Activated T-helper 17 cell treated with anti-CD3 and anti-CD28 coated beads, Interleukin-2, amount 50 U/mL, for 72 hours (primary cell): ENCODE measurements around the gene ASMT. TPM values are rescaled to one million over a fixed set of nuclear protein-coding genes. Genes with fewer than 3 reads are reported as not detected.

Source experiments
- ATAC-seq: fragments of 150-1000 bp; cut with Tn5 transposase; replicated peaks from 2 replicates; pipeline ENCODE4 v1.10.0; 2021; ENCODE audit warnings: mild to moderate bottlenecking, moderate library complexity
- H3K27ac Mint-ChIP-seq: one replicate; pipeline ENCODE4 v1.8.0; 2022; ENCODE audit warnings: mixed read lengths
- H3K27me3 Mint-ChIP-seq: one replicate; pipeline ENCODE4 v1.8.0; 2022; ENCODE audit warnings: mixed read lengths
- H3K36me3 Mint-ChIP-seq: one replicate; pipeline ENCODE4 v1.8.0; 2022; ENCODE audit warnings: low read depth, mild to moderate bottlenecking, mixed read lengths
- H3K4me1 Mint-ChIP-seq: one replicate; pipeline ENCODE4 v1.8.0; 2022; ENCODE audit warnings: mixed read lengths
- H3K4me3 Mint-ChIP-seq: one replicate; pipeline ENCODE4 v1.8.0; 2022; ENCODE audit warnings: mild to moderate bottlenecking, mixed read lengths
- H3K9me3 Mint-ChIP-seq: one replicate; pipeline ENCODE4 v1.8.0; 2022; ENCODE audit warnings: mixed read lengths
- total RNA-seq, 2 donors: library from RNA; stranded (reverse); gene quantifications; one replicate each; pipeline ENCODE4 v1.2.3, GENCODE V29; 2022

The ASMT gene
- total RNA-seq, 2 donors from 2014 or later, result 2.0 to 8.9 TPM

GRCh38 chrX:1592470-1593142, 22.3 kb upstream of the ASMT start:
- Mint-ChIP-seq H3K27me3 (no peaks in the 10 kb centered on the region), H3K4me1 (peaks cover 5% of the 10 kb centered on the region), H3K27ac (peak overlapping the region; percentile 94), H3K36me3 (peaks cover 54% of the 10 kb centered on the region), H3K4me3 (peak overlapping the region; percentile 85), H3K9me3 (no peaks in the 10 kb centered on the region)
- ATAC-seq, result peak; percentile 33

GRCh38 chrX:1593286-1594271, 21.3 kb upstream of the ASMT start:
- H3K4me3 Mint-ChIP-seq, result peak overlapping the region; percentile 85
- peaks cover 64% of the 10 kb centered on the region for H3K36me3 Mint-ChIP-seq
- peaks cover 5% of the 10 kb centered on the region for H3K4me1 Mint-ChIP-seq
- no peak for ATAC-seq
- H3K27ac Mint-ChIP-seq, result peak overlapping the region; percentile 94
- no peaks in the 10 kb centered on the region for H3K9me3 Mint-ChIP-seq
- H3K27me3 Mint-ChIP-seq, result no peaks in the 10 kb centered on the region

- Mint-ChIP-seq H3K27me3 (no peaks in the 10 kb centered on the region), H3K9me3 (no peaks in the 10 kb centered on the region), H3K4me1 (peaks cover 5% of the 10 kb centered on the region), H3K4me3 (no peak overlapping the region), H3K36me3 (peaks cover 82% of the 10 kb centered on the region), H3K27ac (no peak overlapping the region)
- no peak for ATAC-seq
These were observed 19.2 kb upstream of the ASMT start for GRCh38 chrX:1595711-1596060.

GRCh38 chrX:1596676-1597344, 18.0 kb upstream of the ASMT start:
- ATAC-seq, result no peak
- no peaks in the 10 kb centered on the region for H3K27me3 Mint-ChIP-seq
- H3K4me3 Mint-ChIP-seq, result no peak overlapping the region
- H3K4me1 Mint-ChIP-seq, result peaks cover 5% of the 10 kb centered on the region
- H3K9me3 Mint-ChIP-seq, result no peaks in the 10 kb centered on the region
- H3K27ac Mint-ChIP-seq, result no peak overlapping the region
- peaks cover 93% of the 10 kb centered on the region for H3K36me3 Mint-ChIP-seq

- Mint-ChIP-seq H3K27ac (no peak overlapping the region), H3K4me1 (peaks cover 5% of the 10 kb centered on the region), H3K4me3 (no peak overlapping the region), H3K27me3 (no peaks in the 10 kb centered on the region), H3K9me3 (no peaks in the 10 kb centered on the region), H3K36me3 (peaks cover 93% of the 10 kb centered on the region)
- no peak for ATAC-seq
These were observed 17.4 kb upstream of the ASMT start for GRCh38 chrX:1597345-1598020.

- no peaks in the 10 kb centered on the region for H3K27me3 Mint-ChIP-seq
- H3K9me3 Mint-ChIP-seq, result no peaks in the 10 kb centered on the region
- H3K27ac Mint-ChIP-seq, result peak overlapping the region; percentile 38
- ATAC-seq, result no peak
- no peak overlapping the region for H3K4me3 Mint-ChIP-seq
- peaks cover 5% of the 10 kb centered on the region for H3K4me1 Mint-ChIP-seq
- peaks cover 93% of the 10 kb centered on the region for H3K36me3 Mint-ChIP-seq
These were observed 16.6 kb upstream of the ASMT start for GRCh38 chrX:1598021-1598875.

GRCh38 chrX:1598876-1599790, 15.7 kb upstream of the ASMT start:
- Mint-ChIP-seq H3K27ac (no peak overlapping the region), H3K4me1 (peaks cover 7% of the 10 kb centered on the region), H3K27me3 (no peaks in the 10 kb centered on the region), H3K36me3 (peaks cover 91% of the 10 kb centered on the region), H3K4me3 (no peak overlapping the region), H3K9me3 (no peaks in the 10 kb centered on the region)
- no peak for ATAC-seq

GRCh38 chrX:1599791-1600405, 15.0 kb upstream of the ASMT start:
- ATAC-seq, result no peak
- Mint-ChIP-seq H3K27me3 (no peaks in the 10 kb centered on the region), H3K4me3 (no peak overlapping the region), H3K36me3 (peaks cover 91% of the 10 kb centered on the region), H3K27ac (no peak overlapping the region), H3K4me1 (peaks cover 8% of the 10 kb centered on the region), H3K9me3 (no peaks in the 10 kb centered on the region)

- H3K27me3 Mint-ChIP-seq, result no peaks in the 10 kb centered on the region
- H3K27ac Mint-ChIP-seq, result no peak overlapping the region
- H3K9me3 Mint-ChIP-seq, result no peaks in the 10 kb centered on the region
- no peak for ATAC-seq
- H3K4me1 Mint-ChIP-seq, result peaks cover 3% of the 10 kb centered on the region
- H3K4me3 Mint-ChIP-seq, result no peak overlapping the region
- peaks cover 85% of the 10 kb centered on the region for H3K36me3 Mint-ChIP-seq
These were observed 14.3 kb upstream of the ASMT start for GRCh38 chrX:1600406-1601050.

GRCh38 chrX:1601051-1601767, 13.7 kb upstream of the ASMT start:
- H3K36me3 Mint-ChIP-seq, result peaks cover 79% of the 10 kb centered on the region
- H3K27me3 Mint-ChIP-seq, result no peaks in the 10 kb centered on the region
- no peak for ATAC-seq
- no peaks in the 10 kb centered on the region for H3K9me3 Mint-ChIP-seq
- peaks cover 3% of the 10 kb centered on the region for H3K4me1 Mint-ChIP-seq
- no peak overlapping the region for H3K4me3 Mint-ChIP-seq
- H3K27ac Mint-ChIP-seq, result no peak overlapping the region

- no peak for ATAC-seq
- H3K27me3 Mint-ChIP-seq, result no peaks in the 10 kb centered on the region
- no peaks in the 10 kb centered on the region for H3K9me3 Mint-ChIP-seq
- H3K36me3 Mint-ChIP-seq, result peaks cover 77% of the 10 kb centered on the region
- H3K27ac Mint-ChIP-seq, result no peak overlapping the region
- no peak overlapping the region for H3K4me3 Mint-ChIP-seq
- peaks cover 3% of the 10 kb centered on the region for H3K4me1 Mint-ChIP-seq
These were observed 13.1 kb upstream of the ASMT start for GRCh38 chrX:1601768-1602085.

GRCh38 chrX:1602299-1602698, 12.6 kb upstream of the ASMT start:
- Mint-ChIP-seq H3K36me3 (peaks cover 72% of the 10 kb centered on the region), H3K4me3 (no peak overlapping the region), H3K9me3 (no peaks in the 10 kb centered on the region), H3K27ac (no peak overlapping the region), H3K4me1 (peaks cover 3% of the 10 kb centered on the region), H3K27me3 (no peaks in the 10 kb centered on the region)
- no peak for ATAC-seq
